Osteocyte (in vitro differentiated cells): ENCODE results near the gene ARHGAP24. TPM values are rescaled to one million over a fixed set of nuclear protein-coding genes. Genes with fewer than 3 reads are reported as not detected.
A peak's percentile ranks its signal among the peaks of the same experiment; 100 is the strongest.

Experiments
- DNase-seq: peaks from one replicate; pipeline ENCODE4 v3.0.0; 2021; ENCODE audit warnings: mixed read lengths; ENCODE audit not compliant: unreplicated experiment; ENCODE audit errors: extremely low spot score
- H3K27ac Mint-ChIP-seq: one replicate; pipeline ENCODE4 v1.8.0; 2021; ENCODE audit warnings: mild to moderate bottlenecking, mixed read lengths; ENCODE audit not compliant: unreplicated experiment
- H3K27me3 Mint-ChIP-seq: one replicate; pipeline ENCODE4 v1.8.0; 2021; ENCODE audit warnings: mixed read lengths; ENCODE audit not compliant: unreplicated experiment
- H3K36me3 Mint-ChIP-seq: one replicate; pipeline ENCODE4 v1.8.0; 2021; ENCODE audit warnings: mixed read lengths; ENCODE audit not compliant: unreplicated experiment
- H3K4me1 Mint-ChIP-seq: one replicate; pipeline ENCODE4 v1.8.0; 2021; ENCODE audit warnings: mixed read lengths; ENCODE audit not compliant: unreplicated experiment
- H3K4me3 Mint-ChIP-seq: one replicate; pipeline ENCODE4 v1.8.0; 2021; ENCODE audit warnings: mild to moderate bottlenecking, moderate library complexity, mixed read lengths; ENCODE audit not compliant: unreplicated experiment
- H3K9me3 Mint-ChIP-seq: one replicate; pipeline ENCODE4 v1.8.0; 2021; ENCODE audit warnings: mixed read lengths; ENCODE audit not compliant: unreplicated experiment
- total RNA-seq: library from RNA; stranded (reverse); gene quantifications from 2 replicates; pipeline ENCODE4 v1.2.1, GENCODE V29; 2021
- TF ChIP-seq, protein P1 (sequence below): fragments of 200-600 bp; sonication (generic); IDR thresholded peaks from 2 replicates; pipeline ENCODE4 v1.5.0; 2021; ENCODE audit warnings: antibody characterized with exemption, mild to moderate bottlenecking, moderate library complexity

The ARHGAP24 gene
- total RNA-seq, 1 donor from 2014 or later, result 29.3 TPM

DNA sequence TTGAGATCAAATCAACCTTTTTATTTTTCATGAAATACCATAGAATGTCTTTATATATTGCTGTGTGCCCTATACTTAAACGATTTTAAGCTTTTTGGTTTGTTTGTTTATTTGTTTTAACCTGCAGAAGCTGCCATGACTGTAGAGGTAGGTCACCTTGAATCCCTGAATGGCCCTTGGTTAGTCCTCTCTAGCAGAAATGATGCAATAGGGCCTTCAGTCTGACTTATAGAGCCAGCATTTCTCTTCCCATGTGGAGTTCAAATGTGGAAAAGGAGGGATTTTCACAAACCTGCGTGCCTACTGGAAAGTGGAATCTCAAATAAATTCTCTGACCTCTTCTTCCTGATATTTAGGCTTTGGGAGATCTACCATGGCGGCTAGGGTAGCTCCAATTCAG is 557.0 kb downstream of the ARHGAP24 start:
- H3K27me3 Mint-ChIP-seq, result no peaks in the 10 kb centered on the region
- no peaks in the 10 kb centered on the region for H3K9me3 Mint-ChIP-seq
- DNase-seq, result no peak
- H3K27ac Mint-ChIP-seq, result peak overlapping the region; percentile 96
- H3K4me1 Mint-ChIP-seq, result peaks cover 52% of the 10 kb centered on the region
- TF ChIP-seq, protein P1, sequence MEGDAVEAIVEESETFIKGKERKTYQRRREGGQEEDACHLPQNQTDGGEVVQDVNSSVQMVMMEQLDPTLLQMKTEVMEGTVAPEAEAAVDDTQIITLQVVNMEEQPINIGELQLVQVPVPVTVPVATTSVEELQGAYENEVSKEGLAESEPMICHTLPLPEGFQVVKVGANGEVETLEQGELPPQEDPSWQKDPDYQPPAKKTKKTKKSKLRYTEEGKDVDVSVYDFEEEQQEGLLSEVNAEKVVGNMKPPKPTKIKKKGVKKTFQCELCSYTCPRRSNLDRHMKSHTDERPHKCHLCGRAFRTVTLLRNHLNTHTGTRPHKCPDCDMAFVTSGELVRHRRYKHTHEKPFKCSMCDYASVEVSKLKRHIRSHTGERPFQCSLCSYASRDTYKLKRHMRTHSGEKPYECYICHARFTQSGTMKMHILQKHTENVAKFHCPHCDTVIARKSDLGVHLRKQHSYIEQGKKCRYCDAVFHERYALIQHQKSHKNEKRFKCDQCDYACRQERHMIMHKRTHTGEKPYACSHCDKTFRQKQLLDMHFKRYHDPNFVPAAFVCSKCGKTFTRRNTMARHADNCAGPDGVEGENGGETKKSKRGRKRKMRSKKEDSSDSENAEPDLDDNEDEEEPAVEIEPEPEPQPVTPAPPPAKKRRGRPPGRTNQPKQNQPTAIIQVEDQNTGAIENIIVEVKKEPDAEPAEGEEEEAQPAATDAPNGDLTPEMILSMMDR, result no peak
- H3K36me3 Mint-ChIP-seq, result peaks cover 7% of the 10 kb centered on the region
- no peak overlapping the region for H3K4me3 Mint-ChIP-seq

DNA sequence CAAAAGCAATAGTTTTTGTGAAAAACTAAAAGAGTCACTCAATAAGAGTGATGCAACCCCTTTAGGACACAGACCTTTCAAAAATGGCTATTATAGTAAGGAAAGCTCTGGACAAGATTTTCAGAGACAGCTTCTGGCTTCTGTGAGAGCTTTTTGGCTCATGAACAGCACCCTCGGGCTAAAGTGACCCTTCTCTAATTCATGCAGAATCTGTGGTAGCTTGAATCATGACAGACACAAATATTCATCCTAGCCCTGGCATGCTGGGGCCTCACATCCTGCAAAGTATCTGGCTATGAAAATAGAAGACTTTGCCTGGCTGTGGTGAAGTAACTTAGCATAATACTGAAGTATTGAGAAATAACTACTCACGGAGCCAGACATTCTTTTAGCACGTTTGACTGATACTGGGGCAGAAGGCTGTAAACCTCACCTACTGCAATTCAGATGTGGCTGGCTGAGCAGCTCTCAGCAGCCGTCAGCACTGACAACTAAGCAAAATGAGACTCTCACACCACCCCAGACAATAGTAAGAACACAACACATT is 557.6 kb downstream of the ARHGAP24 start:
- H3K4me1 Mint-ChIP-seq, result peaks cover 58% of the 10 kb centered on the region
- H3K27ac Mint-ChIP-seq, result peak overlapping the region; percentile 96
- H3K4me3 Mint-ChIP-seq, result no peak overlapping the region
- no peaks in the 10 kb centered on the region for H3K9me3 Mint-ChIP-seq
- TF ChIP-seq, protein P1, result no peak
- peak; percentile 84 for DNase-seq
- no peaks in the 10 kb centered on the region for H3K27me3 Mint-ChIP-seq
- peaks cover 6% of the 10 kb centered on the region for H3K36me3 Mint-ChIP-seq

DNA sequence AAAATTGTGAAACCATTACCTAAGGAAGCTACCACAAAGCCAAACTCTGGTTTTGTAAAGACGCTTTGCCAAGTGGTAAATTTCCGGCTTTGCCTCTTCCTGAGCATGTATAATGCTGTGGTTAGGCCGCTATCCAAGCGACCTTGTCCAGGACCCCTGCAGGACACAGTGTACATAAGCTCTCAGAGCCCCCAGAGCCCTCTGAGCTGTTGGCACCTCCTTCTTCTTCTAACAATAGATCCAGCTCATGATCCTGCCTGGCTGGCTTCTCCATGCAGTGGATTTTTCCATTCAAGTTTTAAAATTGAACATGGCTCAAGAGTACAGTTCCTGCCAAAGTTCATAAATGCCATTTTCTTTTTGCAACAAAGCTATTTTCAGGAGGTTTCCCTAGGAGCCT is 558.2 kb downstream of the ARHGAP24 start:
- Mint-ChIP-seq H3K4me3 (peak overlapping the region; percentile 19), H3K9me3 (no peaks in the 10 kb centered on the region), H3K4me1 (peaks cover 63% of the 10 kb centered on the region), H3K27ac (peak overlapping the region; percentile 96), H3K36me3 (no peaks in the 10 kb centered on the region), H3K27me3 (no peaks in the 10 kb centered on the region)
- DNase-seq, result no peak
- TF ChIP-seq, protein P1, result no peak

DNA sequence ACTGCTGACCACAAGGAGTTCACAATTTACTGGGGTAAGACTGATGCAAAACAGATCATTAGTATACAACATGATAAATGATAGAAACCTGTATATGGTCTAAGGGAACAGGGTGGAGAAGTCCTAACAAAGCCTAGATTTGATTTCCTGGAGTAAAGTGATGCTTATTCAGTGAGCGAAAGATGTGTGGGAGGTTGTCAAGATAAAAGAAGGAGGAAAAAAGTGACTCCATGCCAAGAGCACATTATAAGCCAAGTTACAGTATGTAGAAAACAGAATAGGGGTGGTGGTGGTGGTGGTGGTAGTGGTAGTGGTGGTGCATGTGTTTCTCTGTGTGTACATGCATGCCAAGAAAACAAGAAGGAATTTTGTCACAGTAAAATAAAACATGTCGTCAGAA is 559.7 kb downstream of the ARHGAP24 start:
- DNase-seq, result no peak
- no peaks in the 10 kb centered on the region for H3K36me3 Mint-ChIP-seq
- no peaks in the 10 kb centered on the region for H3K9me3 Mint-ChIP-seq
- H3K4me3 Mint-ChIP-seq, result no peak overlapping the region
- no peaks in the 10 kb centered on the region for H3K27me3 Mint-ChIP-seq
- peaks cover 63% of the 10 kb centered on the region for H3K4me1 Mint-ChIP-seq
- TF ChIP-seq, protein P1, result no peak
- no peak overlapping the region for H3K27ac Mint-ChIP-seq

DNA sequence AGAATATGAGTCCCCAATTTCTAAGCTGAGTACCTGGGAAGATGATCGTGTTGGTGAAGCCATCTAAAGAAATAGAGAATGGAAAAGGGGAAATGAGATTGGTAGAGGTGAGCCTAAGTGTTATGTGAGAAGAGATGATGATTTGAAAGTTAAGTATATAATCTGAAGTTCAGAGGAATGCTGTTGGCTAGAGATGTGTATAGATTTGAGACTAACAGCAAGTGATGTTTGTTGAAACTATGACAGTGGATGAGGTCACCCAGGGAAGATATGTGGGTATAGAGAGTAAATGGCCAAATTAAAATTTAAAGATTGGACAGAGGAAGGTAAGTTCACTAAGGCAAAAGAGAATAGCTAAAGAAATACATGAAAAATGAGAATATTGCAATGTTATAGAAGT is 560.7 kb downstream of the ARHGAP24 start:
- no peak overlapping the region for H3K27ac Mint-ChIP-seq
- TF ChIP-seq, protein P1, result no peak
- peaks cover 4% of the 10 kb centered on the region for H3K36me3 Mint-ChIP-seq
- H3K9me3 Mint-ChIP-seq, result no peaks in the 10 kb centered on the region
- H3K4me1 Mint-ChIP-seq, result peaks cover 63% of the 10 kb centered on the region
- no peak for DNase-seq
- no peaks in the 10 kb centered on the region for H3K27me3 Mint-ChIP-seq
- H3K4me3 Mint-ChIP-seq, result no peak overlapping the region
